Loucy (cell line): ENCODE data around the gene ARSD.

Experiments
- CTCF ChIP-seq: fragments of 200-600 bp; sonication (generic); conservative IDR thresholded peaks from 2 replicates; pipeline ENCODE4 v1.5.1; 2014; ENCODE audit warnings: mild to moderate bottlenecking, antibody characterized with exemption, low read length
- EZH2phosphoT487 ChIP-seq: fragments of 200-600 bp; IDR thresholded peaks from 2 replicates; pipeline ENCODE4 v1.6.1; 2018; ENCODE audit warnings: antibody characterized with exemption, mild to moderate bottlenecking, moderate library complexity, borderline replicate concordance

- TF ChIP-seq CTCF (no peak), EZH2phosphoT487 (no peak)
Measured at GRCh38 chrX:2892816-2893215, 36.3 kb downstream of the ARSD start.
